Fibroblast of skin of right quadriceps (primary cell): ENCODE measurements around the gene HEBP1.
A peak's percentile ranks its signal among the peaks of the same experiment; 100 is the strongest.

Source experiments
- DNase-seq: peaks from one replicate; pipeline ENCODE4 v3.0.0-alpha.2; 2013

Gene HEBP1

DNA sequence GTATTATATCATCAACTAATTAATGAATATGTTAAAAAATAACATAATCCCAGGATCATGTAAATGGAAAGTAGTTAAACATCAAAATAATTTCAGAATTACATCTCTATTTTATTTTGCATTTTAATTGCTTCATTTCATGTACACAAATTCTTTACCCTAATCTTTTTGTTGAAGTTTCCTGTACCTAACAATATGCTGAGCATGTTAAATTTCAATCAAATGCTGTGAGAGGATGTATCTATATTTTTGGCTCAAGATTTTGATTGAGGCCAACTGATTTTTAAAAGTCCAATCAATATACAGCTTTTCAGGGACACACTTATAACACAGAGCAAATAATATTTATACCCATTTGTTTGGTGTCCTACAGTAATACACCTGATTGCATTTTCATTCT, 54.5 kb downstream of the HEBP1 start:
- no peak for DNase-seq

DNA sequence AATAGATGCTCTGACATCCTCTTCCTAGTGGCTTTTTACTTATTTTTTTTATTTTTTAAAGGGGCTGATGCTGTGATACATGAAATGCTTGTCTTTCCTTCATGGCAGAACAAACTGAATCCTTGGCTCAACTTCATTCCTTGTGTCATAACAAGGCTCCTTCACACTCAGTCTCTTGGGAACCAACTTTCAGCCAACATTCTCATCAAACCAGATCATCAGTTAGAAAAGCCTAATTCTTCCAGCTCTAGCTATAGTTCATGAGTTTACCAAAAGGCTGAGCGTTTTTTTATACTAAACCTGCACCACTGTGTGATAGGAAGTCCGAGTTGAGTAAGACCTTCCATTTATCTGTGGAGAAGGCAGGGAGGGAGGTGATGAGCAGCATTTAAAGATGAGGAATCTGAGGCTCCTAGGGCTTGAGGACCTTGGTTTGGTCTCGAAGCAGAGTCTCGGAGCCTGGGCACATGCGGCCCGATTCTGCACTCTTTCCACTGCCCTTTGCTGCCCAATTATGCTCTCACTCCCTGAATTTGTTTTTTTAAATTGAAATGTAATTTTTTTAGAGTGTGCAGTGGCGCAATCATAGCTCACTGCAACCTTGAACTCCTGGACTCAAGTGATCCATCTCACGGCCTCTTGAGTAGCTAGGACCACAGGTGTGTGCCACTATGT, 56.3 kb downstream of the HEBP1 start:
- peak; percentile 53 for DNase-seq

DNA sequence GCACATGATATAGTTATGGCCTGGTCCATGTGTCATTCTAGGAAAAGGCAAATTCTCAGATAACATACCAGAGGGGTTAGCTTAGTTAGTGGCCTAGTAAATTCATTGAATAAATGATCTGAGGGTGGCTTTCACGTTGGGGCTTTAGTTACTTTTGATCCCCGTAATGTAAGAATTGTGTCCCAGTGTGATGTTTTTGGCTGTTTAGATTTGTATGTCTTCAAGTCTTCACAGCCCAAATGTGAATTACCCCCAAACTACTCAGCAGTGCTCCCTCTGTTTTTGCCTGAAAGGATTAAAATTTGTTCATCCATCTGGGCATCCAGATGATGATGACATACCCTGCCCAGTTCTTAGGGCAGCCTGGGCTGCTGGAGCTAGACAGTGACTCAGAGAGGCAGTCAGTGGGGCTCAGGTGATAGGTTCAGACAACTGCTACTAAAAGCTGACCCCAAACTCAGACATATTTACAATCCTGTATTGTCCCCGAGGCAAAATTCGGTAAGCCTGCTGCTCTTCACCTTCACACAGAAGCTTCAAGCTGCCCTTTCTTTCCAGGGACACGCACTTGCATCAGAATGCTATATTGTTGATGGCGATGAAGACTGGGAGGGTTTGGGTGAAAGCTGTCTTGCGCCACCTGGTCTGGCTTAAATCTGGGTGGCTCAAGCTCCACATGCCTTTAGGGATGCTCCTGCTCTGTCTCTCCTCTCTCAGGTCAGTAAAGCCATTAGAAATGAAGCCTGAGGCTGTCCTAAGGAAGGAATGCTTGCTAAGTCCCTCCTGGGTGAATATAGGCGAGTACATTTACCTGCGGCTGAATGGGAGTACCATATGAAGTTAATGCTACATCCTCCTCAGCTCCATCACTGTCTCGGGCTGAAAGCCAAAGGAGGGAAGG, 58.4 kb downstream of the HEBP1 start:
- no peak for DNase-seq

DNA sequence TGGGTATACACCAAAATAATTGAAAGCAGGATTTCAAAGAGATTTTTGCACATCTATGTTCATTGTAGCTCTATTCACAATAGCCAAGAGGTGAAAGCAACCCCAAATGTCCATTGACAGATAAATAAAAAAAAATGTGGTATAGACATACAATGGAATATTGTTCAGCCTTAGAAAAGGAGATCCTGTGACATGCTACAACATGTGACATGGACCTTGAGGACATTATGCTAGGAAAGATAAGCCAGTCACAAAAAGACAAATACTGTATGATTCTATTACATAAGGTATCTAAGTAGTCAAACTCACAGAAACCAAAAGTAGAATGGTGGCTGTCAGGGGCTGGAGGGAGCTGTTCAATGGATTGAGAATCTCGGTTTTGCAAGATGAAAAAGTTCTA, 60.2 kb downstream of the HEBP1 start:
- DNase-seq = no peak

DNA sequence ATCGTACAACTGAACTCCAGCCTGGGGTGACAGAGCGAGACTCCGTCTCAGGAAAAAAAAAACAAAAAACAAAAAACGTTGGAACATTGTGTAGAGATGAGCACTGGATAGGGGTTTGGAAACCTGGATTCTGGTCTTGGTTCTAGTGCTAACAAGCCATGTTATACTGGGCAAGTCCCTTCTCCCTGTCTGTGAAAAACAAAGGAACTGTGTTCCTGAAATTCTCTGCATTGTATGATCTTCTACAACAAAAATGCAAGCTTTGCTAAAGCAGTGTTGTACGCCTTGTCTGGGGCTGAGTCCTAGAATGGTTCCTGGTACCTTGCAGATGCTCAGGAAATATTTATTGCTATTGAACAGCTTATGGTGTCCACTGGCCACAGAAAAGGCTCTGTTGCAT, 61.5 kb downstream of the HEBP1 start:
- DNase-seq = no peak

DNA sequence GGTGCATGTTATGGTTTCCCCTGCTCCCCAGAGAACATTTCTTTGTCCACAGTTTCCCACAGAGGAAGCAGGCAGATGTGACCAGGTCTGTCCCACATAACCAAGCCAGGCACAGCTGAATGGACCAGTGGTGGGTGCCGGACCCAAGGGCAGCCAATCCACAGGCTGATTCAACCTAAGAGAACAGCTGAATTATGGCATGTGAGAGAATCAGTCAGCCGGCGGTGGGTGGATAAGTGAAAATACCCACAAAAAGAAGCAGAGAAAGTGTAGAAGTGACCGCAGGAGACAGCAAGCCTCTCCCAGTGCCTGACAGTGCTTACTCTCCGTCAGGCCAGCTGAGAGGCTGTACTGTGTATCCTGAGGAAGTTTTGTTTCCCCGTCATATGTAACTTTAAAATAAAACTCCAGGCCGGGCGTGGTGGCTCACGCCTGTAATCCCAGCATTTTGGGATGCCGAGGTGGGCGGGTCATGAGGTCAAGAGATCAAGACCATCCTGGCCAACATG, 63.0 kb downstream of the HEBP1 start:
- DNase-seq = no peak

DNA sequence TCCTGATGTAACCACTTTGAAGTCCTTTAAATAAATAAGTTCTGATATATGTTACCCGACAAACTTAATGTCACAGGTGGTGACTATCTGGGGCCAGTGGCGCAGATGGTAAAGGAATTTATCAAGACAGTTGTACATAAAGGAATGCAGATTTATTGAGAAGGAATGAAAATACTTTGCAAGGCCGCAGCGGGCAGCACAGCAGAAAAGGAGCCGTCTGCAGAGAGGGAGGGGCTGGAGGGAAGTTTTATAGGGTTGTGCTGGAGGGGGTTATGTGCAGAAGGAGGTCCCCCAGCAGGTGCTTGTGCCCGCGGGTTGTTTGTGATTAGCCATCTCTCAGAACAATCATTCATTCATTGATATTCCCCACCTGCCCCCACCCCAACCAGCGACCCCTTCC, 65.5 kb downstream of the HEBP1 start:
- DNase-seq = no peak

DNA sequence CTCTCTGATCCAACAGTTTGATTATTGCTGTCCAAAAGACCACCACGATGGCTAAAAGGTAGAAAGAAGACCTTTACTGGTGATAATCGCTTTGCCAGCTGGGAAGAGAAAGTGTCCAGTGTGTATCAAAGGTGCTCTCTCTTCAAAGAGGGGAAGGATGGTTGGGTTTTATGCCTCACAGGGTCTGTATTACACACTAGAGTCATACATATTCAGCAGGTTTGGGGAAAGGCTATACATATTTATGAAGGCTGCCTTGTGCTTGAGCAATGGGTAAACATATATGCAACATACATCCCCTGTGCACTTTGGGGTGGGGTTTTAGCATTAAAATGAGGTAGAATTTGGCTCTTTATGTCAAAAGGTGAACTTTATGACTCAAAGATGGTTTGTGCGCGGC, 66.3 kb downstream of the HEBP1 start:
- DNase-seq = no peak

DNA sequence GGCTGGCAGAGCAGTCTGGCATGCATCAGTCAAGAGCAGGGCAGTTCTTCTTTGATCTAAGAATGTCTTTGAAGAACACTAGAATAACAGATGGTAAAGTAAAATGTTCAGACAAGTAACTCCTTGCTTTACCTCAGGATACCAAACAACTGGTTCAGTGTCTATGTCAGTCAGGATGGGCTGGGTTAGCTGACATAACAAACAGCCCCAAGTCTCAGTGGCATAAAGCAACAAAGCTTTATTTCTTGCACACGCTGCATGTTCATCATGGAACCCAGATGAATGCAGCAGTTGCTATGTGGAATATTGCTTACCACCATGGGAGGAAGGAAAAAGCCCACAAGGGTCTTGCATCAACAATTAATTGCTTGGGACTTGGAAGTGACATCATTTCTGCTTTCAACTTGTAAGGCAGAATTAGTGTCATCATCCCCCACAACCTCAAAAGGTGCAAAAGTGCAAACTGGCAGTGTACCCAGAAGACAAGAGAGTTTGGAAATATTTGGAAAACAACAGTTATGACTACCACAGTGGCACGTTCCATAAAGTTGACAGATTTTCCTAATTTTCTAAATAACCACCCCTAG, 69.3 kb downstream of the HEBP1 start:
- DNase-seq = no peak

DNA sequence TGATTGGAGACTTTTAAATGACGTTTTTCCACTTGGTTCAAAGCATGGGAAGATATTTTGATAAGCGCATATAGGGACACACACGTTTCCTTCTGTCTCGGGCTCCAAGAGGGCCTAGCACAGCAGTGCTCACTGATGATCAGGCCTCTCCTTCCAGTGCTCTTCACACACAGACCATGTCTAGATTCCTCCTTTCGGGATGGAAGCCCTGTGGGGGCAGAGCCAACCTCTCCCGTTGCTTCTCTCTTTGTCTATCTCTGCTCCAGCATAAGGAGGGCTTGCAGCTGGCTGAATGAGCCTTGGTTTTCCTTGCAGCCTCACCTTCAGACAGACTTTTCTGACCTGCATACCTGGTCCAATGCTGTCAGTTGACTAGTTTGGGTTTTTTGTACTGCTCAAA, 70.4 kb downstream of the HEBP1 start:
- DNase-seq = no peak

DNA sequence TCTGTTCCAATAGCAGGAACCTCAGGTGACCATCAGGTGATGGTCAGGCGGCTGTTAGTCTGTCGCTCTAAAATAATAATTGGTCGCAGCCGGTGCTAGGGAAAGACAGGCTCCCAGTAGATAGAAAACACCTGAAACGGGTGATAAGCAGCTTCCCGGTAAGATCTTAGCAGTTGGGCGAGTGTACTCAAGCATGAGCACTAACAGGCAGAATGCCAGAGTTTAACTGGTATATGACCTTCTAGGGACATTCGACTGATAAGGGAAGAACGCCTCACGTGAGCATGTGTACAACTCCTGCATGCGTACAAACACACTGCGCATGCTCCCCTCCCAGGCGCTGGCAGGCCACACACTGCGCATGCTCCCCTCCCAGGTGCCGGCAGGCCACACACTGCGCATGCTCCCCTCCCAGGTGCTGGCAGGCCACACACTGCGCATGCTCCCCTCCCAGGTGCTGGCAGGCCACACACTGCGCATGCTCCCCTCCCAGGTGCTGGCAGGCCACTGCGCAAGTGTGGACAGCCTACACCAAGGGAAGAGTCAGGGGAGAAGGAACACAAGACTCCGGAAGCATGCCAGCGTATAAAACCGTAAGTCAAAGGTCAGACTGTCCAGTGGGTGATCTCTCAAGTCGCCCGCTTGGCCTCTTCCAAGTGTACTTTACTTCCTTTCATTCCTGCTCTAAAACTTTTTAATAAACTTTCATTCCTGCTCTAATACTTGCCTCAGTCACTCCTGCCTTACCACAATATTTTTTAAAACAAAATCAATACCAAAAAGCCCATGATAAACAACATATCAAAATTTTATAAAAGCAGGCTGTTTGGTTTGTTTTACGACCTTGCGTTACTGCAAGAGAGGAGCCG, 72.6 kb downstream of the HEBP1 start:
- DNase-seq = peak; percentile 60

DNA sequence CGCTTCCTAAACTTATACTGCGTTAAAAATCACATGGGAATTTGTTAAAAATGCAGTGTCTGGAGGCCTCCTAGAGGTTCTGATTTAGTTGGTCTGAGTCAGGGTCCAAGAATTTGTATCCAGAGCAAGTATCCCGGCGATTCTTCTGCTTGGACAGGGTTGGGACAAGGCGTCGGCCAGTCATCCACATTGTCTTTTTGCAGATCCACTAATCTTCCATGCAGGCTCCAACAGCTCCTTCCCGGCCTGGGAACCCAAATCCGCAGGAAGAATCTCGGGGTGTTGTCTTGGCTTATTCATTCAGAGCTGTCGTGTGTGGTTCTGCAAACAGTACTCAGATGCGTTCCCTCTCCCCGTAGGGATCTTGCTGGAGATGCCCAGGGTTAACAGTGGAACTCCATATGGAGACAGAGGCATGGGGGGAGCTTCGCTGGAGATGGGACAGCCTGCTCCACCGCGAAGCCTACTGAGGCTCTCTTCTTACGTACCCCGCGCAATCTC, 73.4 kb downstream of the HEBP1 start:
- peak; percentile 51 for DNase-seq

DNA sequence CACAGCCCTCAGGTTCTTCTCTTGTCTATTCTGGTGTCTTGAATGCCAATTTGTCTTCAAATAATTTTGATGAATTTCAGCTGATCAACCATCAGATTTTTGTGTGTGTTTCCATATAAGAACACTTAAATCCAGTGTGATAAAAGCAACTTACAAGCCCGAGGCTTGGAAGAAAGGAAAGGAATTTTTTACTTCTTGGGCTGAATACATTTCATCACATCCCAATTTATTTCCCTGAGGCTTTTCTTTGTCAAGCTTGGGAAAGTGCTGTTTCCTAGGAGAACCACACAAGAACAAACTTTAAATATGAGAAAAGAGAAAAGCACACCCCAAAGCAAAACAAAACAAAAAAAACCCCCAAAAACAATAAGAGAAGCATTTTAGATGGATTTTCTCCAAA, 74.7 kb downstream of the HEBP1 start:
- no peak for DNase-seq
